ENCODE measurements around the gene NDUFA5.

The NDUFA5 gene

DNA sequence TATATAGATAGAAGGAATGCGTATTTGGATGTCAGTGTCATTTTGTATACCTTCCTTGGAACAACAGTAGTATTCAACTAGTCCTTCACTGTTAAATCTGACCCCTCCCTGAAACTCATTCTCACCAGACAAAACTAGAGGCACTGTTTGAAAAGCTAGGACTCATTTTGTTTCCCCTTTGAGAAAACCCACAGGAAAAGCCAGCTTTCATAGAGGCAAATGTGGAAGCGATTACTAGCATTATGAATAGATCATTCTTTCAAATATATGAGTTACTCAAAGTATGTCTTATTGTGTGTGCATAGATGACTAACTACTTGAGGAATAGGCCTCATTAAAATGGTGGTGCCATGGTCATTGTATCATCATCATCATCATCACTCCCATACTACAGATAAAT is 42.1 kb upstream of the NDUFA5 start:
- Histone ChIP-seq H3K4me2 (ENCODE audit: low read length) (no peak overlapping the region), H3K4ac (ENCODE audit: low read depth, low read length) (no peak overlapping the region), H3K27ac (ENCODE audit: low read depth, low read length) (no peak overlapping the region), H2BK15ac (replicated peaks; ENCODE audit: low read depth) (no peak overlapping the region), H3K23ac (ENCODE audit: low read length) (no peak overlapping the region), H4K5ac (ENCODE audit: low read length) (no peak overlapping the region), H3K79me2 (ENCODE audit: control insufficient read depth, insufficient read depth, low read length) (no peaks in the 10 kb centered on the region), H3K18ac (ENCODE audit: low read length) (no peak overlapping the region), H3K4me3 (ENCODE audit: low read length) (no peak overlapping the region), H2BK5ac (ENCODE audit: low read length) (no peak overlapping the region), H3K27me3 (ENCODE audit: insufficient read depth, low read length, poor library complexity) (no peaks in the 10 kb centered on the region), H2AK5ac (ENCODE audit: low read length) (no peak overlapping the region), H2BK120ac (ENCODE audit: low read depth, low read length) (no peak overlapping the region), H3K79me1 (ENCODE audit: low read length) (no peaks in the 10 kb centered on the region), H3K4me1 (ENCODE audit: control insufficient read depth, low read depth, low read length) (no peaks in the 10 kb centered on the region), H4K8ac (ENCODE audit: low read depth, low read length) (no peak overlapping the region), H3K36me3 (ENCODE audit: control insufficient read depth, insufficient read depth, low read length) (no peaks in the 10 kb centered on the region), H3K56ac (ENCODE audit: low read length) (no peak overlapping the region), H3K9ac (ENCODE audit: low read length) (no peak overlapping the region)
- no peak for DNase-seq
- no CpG with 5 or more reads among the region's 2 CpGs for WGBS (ENCODE audit: extremely low coverage, insufficient coverage, low lambda C conversion rate)

DNA sequence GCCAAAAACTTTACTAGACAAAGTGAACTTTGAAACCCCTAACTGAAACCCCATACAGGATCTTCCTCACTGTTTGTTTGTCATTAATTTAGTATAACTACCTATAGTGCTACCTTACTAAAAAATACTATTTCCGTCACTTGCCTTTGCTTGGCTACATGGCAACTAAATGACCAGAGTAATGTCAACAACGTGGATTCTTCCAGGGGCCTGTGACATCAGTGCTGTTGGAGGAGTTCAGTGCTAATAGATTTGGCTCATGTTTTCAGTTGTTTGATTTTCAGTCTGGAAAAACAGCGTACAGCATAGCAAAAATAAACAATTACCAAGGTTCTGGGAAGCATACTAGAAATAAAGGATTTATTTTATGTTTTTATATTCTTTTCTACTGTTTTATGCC is 41.0 kb upstream of the NDUFA5 start:
- H3K36me3 ChIP-seq (ENCODE audit: control insufficient read depth, insufficient read depth, low read length) = no peaks in the 10 kb centered on the region
- no peak overlapping the region for H3K56ac ChIP-seq (ENCODE audit: low read length)
- no peak overlapping the region for H2BK15ac ChIP-seq (replicated peaks; ENCODE audit: low read depth)
- no peak overlapping the region for H3K23ac ChIP-seq (ENCODE audit: low read length)
- no peaks in the 10 kb centered on the region for H3K4me1 ChIP-seq (ENCODE audit: control insufficient read depth, low read depth, low read length)
- H3K79me1 ChIP-seq (ENCODE audit: low read length) = no peaks in the 10 kb centered on the region
- no peak overlapping the region for H3K27ac ChIP-seq (ENCODE audit: low read depth, low read length)
- WGBS (ENCODE audit: extremely low coverage, insufficient coverage, low lambda C conversion rate) = no CpG with 5 or more reads among the region's 3 CpGs
- H4K8ac ChIP-seq (ENCODE audit: low read depth, low read length) = no peak overlapping the region
- H2BK120ac ChIP-seq (ENCODE audit: low read depth, low read length) = no peak overlapping the region
- no peak overlapping the region for H4K5ac ChIP-seq (ENCODE audit: low read length)
- no peaks in the 10 kb centered on the region for H3K79me2 ChIP-seq (ENCODE audit: control insufficient read depth, insufficient read depth, low read length)
- H3K4ac ChIP-seq (ENCODE audit: low read depth, low read length) = no peak overlapping the region
- no peak overlapping the region for H3K4me2 ChIP-seq (ENCODE audit: low read length)
- H2BK5ac ChIP-seq (ENCODE audit: low read length) = no peak overlapping the region
- no peak for DNase-seq
- no peaks in the 10 kb centered on the region for H3K27me3 ChIP-seq (ENCODE audit: insufficient read depth, low read length, poor library complexity)
- H2AK5ac ChIP-seq (ENCODE audit: low read length) = no peak overlapping the region
- no peak overlapping the region for H3K4me3 ChIP-seq (ENCODE audit: low read length)
- no peak overlapping the region for H3K18ac ChIP-seq (ENCODE audit: low read length)
- no peak overlapping the region for H3K9ac ChIP-seq (ENCODE audit: low read length)

DNA sequence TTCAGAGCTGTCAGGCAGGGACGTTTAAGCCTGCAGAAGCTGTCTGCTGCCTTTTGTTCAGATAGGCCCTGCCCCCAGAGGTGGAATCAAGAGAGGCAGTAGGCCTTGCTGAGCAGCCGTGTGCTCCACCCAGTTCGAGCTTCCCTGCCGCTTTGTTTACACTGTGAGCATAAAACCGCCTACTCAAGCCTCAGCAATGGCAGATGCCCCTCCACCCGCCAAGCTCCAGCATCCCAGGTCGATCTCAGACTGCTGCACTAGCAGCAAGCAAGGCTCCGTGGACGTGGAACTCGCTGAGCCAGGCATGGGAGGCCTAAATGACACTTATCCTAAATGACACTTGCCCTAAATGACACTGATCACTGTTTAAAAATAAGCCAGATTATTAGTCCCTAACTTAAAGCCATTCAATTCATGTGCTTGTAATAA is 37.2 kb upstream of the NDUFA5 start:
- Histone ChIP-seq H3K4me2 (ENCODE audit: low read length) (no peak overlapping the region), H3K27me3 (ENCODE audit: insufficient read depth, low read length, poor library complexity) (no peaks in the 10 kb centered on the region), H2AK5ac (ENCODE audit: low read length) (no peak overlapping the region), H4K8ac (ENCODE audit: low read depth, low read length) (no peak overlapping the region), H4K5ac (ENCODE audit: low read length) (no peak overlapping the region), H3K27ac (ENCODE audit: low read depth, low read length) (no peak overlapping the region), H2BK15ac (replicated peaks; ENCODE audit: low read depth) (no peak overlapping the region), H3K56ac (ENCODE audit: low read length) (peak overlapping the region; percentile 6), H3K79me2 (ENCODE audit: control insufficient read depth, insufficient read depth, low read length) (no peaks in the 10 kb centered on the region), H3K4ac (ENCODE audit: low read depth, low read length) (no peak overlapping the region), H3K9ac (ENCODE audit: low read length) (no peak overlapping the region), H3K23ac (ENCODE audit: low read length) (no peak overlapping the region), H3K18ac (ENCODE audit: low read length) (no peak overlapping the region), H2BK5ac (ENCODE audit: low read length) (no peak overlapping the region), H3K4me1 (ENCODE audit: control insufficient read depth, low read depth, low read length) (no peaks in the 10 kb centered on the region), H3K4me3 (ENCODE audit: low read length) (no peak overlapping the region), H3K79me1 (ENCODE audit: low read length) (no peaks in the 10 kb centered on the region), H3K36me3 (ENCODE audit: control insufficient read depth, insufficient read depth, low read length) (no peaks in the 10 kb centered on the region), H2BK120ac (ENCODE audit: low read depth, low read length) (no peak overlapping the region)
- no CpG with 5 or more reads among the region's 10 CpGs for WGBS (ENCODE audit: extremely low coverage, insufficient coverage, low lambda C conversion rate)
- DNase-seq = peak; percentile 89

DNA sequence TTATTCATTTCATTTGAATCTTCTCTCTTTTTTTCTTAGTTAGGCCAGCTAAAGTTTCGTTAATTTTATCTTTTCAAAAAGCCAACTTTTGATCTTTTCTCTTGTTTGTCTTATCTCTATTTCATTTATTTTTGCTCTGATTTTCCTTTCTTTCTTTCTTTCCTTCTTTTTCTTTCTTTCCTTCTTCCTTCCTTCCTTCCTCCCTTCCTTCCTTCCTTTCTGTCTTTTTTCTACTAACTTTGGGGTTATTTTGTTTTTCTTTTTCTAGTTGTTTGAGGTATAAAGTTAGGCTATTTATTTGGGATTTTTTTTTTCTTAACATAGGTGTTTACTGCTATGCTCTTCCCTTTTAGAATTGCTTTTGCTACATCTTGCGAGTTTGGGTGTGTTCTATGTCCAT is 30.8 kb upstream of the NDUFA5 start:
- Histone ChIP-seq H3K4ac (ENCODE audit: low read depth, low read length) (no peak overlapping the region), H4K5ac (ENCODE audit: low read length) (no peak overlapping the region), H3K79me2 (ENCODE audit: control insufficient read depth, insufficient read depth, low read length) (no peaks in the 10 kb centered on the region), H4K8ac (ENCODE audit: low read depth, low read length) (no peak overlapping the region), H2BK15ac (replicated peaks; ENCODE audit: low read depth) (no peak overlapping the region), H3K79me1 (ENCODE audit: low read length) (no peaks in the 10 kb centered on the region), H3K4me1 (ENCODE audit: control insufficient read depth, low read depth, low read length) (no peaks in the 10 kb centered on the region), H3K9ac (ENCODE audit: low read length) (no peak overlapping the region), H3K4me2 (ENCODE audit: low read length) (no peak overlapping the region), H3K56ac (ENCODE audit: low read length) (no peak overlapping the region), H2BK120ac (ENCODE audit: low read depth, low read length) (no peak overlapping the region), H3K18ac (ENCODE audit: low read length) (no peak overlapping the region), H3K4me3 (ENCODE audit: low read length) (no peak overlapping the region), H2BK5ac (ENCODE audit: low read length) (no peak overlapping the region), H3K27me3 (ENCODE audit: insufficient read depth, low read length, poor library complexity) (no peaks in the 10 kb centered on the region), H3K23ac (ENCODE audit: low read length) (no peak overlapping the region), H3K36me3 (ENCODE audit: control insufficient read depth, insufficient read depth, low read length) (no peaks in the 10 kb centered on the region), H2AK5ac (ENCODE audit: low read length) (no peak overlapping the region), H3K27ac (ENCODE audit: low read depth, low read length) (no peak overlapping the region)
- WGBS (ENCODE audit: extremely low coverage, insufficient coverage, low lambda C conversion rate) = no CpG with 5 or more reads among the region's 2 CpGs
- DNase-seq = no peak

DNA sequence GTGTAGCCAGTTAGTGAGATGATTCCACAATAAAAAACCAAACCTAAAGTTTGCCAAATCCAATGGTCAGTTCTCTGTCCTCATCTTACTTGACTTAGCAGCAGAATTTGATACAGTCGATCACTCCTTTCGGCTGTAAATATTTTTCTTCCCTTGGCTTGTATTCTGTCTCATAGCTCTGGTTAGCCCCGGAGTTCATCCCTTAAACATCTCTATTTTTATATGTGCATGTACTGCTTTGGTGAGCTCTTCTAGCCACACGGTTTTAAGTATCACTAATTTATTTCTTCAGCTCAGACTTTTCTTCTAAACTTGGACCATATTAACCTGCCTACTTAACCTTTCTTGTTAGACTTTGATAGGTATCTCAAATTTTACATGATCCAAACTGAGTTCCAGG is 26.2 kb upstream of the NDUFA5 start:
- WGBS (ENCODE audit: extremely low coverage, insufficient coverage, low lambda C conversion rate) = no CpG with 5 or more reads among the region's 4 CpGs
- Histone ChIP-seq H2BK120ac (ENCODE audit: low read depth, low read length) (no peak overlapping the region), H3K79me1 (ENCODE audit: low read length) (no peaks in the 10 kb centered on the region), H3K18ac (ENCODE audit: low read length) (no peak overlapping the region), H3K4me1 (ENCODE audit: control insufficient read depth, low read depth, low read length) (no peaks in the 10 kb centered on the region), H3K79me2 (ENCODE audit: control insufficient read depth, insufficient read depth, low read length) (no peaks in the 10 kb centered on the region), H3K4ac (ENCODE audit: low read depth, low read length) (no peak overlapping the region), H3K23ac (ENCODE audit: low read length) (no peak overlapping the region), H3K27ac (ENCODE audit: low read depth, low read length) (no peak overlapping the region), H2AK5ac (ENCODE audit: low read length) (no peak overlapping the region), H3K56ac (ENCODE audit: low read length) (no peak overlapping the region), H2BK5ac (ENCODE audit: low read length) (no peak overlapping the region), H2BK15ac (replicated peaks; ENCODE audit: low read depth) (no peak overlapping the region), H3K9ac (ENCODE audit: low read length) (no peak overlapping the region), H3K4me2 (ENCODE audit: low read length) (no peak overlapping the region), H3K4me3 (ENCODE audit: low read length) (no peak overlapping the region), H4K8ac (ENCODE audit: low read depth, low read length) (no peak overlapping the region), H3K27me3 (ENCODE audit: insufficient read depth, low read length, poor library complexity) (no peaks in the 10 kb centered on the region), H4K5ac (ENCODE audit: low read length) (no peak overlapping the region), H3K36me3 (ENCODE audit: control insufficient read depth, insufficient read depth, low read length) (no peaks in the 10 kb centered on the region)
- no peak for DNase-seq

DNA sequence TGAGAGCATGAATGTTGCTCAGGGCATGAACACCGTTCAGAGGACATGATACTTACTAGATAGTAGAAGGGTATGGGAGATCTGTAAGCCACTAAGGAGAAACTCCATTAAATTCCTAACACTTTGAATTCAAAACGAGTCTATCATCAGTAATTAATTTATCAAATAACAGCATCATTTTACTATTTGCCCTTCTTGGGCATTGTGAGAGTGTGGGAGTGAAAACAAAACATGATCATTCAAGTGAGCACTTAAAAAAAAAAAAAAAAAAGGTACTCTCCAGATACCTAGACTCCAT is 23.5 kb upstream of the NDUFA5 start:
- Histone ChIP-seq H3K4ac (ENCODE audit: low read depth, low read length) (no peak overlapping the region), H3K4me1 (ENCODE audit: control insufficient read depth, low read depth, low read length) (no peaks in the 10 kb centered on the region), H3K23ac (ENCODE audit: low read length) (no peak overlapping the region), H3K36me3 (ENCODE audit: control insufficient read depth, insufficient read depth, low read length) (no peaks in the 10 kb centered on the region), H3K18ac (ENCODE audit: low read length) (no peak overlapping the region), H3K27me3 (ENCODE audit: insufficient read depth, low read length, poor library complexity) (no peaks in the 10 kb centered on the region), H3K79me1 (ENCODE audit: low read length) (no peaks in the 10 kb centered on the region), H2AK5ac (ENCODE audit: low read length) (no peak overlapping the region), H4K8ac (ENCODE audit: low read depth, low read length) (no peak overlapping the region), H3K56ac (ENCODE audit: low read length) (no peak overlapping the region), H3K4me3 (ENCODE audit: low read length) (no peak overlapping the region), H4K5ac (ENCODE audit: low read length) (no peak overlapping the region), H3K9ac (ENCODE audit: low read length) (no peak overlapping the region), H3K27ac (ENCODE audit: low read depth, low read length) (no peak overlapping the region), H3K4me2 (ENCODE audit: low read length) (no peak overlapping the region), H2BK15ac (replicated peaks; ENCODE audit: low read depth) (no peak overlapping the region), H2BK5ac (ENCODE audit: low read length) (no peak overlapping the region), H3K79me2 (ENCODE audit: control insufficient read depth, insufficient read depth, low read length) (no peaks in the 10 kb centered on the region), H2BK120ac (ENCODE audit: low read depth, low read length) (no peak overlapping the region)
- WGBS (ENCODE audit: extremely low coverage, insufficient coverage, low lambda C conversion rate) = no CpG with 5 or more reads among the region's 2 CpGs
- no peak for DNase-seq
